Fibroblast of villous mesenchyme (primary cell): ENCODE data around the gene STOX1. TPM values are rescaled to one million over a fixed set of nuclear protein-coding genes. Genes with fewer than 3 reads are reported as not detected.
"Not testable (repeated sequence)": the region's sequence is repeated elsewhere in the genome, so short reads cannot be mapped to it uniquely, and the experiment has no call there.

Experiments used
- DNase-seq: peaks from one replicate; pipeline ENCODE4 v3.0.0-alpha.2; 2010; ENCODE audit warnings: low read depth
- H3K4me3 ChIP-seq: 2 replicates; pipeline ENCODE4 v1.5.1; 2011; ENCODE audit warnings: low read depth, mild to moderate bottlenecking, low read length
- total RNA-seq: library from RNA; depleted of rRNA; stranded (reverse); fragments of >200 nt; gene quantifications from 2 replicates; pipeline ENCODE4 v1.2.3, GENCODE V29; 2012
- TF ChIP-seq, protein P1 (sequence below): IDR thresholded peaks from 2 replicates; pipeline ENCODE4 v1.5.1; 2012; ENCODE audit warnings: low read depth, mild to moderate bottlenecking, low read length; ENCODE audit not compliant: insufficient read depth

Gene STOX1
- total RNA-seq, 1 donor = under 0.01 TPM

DNA sequence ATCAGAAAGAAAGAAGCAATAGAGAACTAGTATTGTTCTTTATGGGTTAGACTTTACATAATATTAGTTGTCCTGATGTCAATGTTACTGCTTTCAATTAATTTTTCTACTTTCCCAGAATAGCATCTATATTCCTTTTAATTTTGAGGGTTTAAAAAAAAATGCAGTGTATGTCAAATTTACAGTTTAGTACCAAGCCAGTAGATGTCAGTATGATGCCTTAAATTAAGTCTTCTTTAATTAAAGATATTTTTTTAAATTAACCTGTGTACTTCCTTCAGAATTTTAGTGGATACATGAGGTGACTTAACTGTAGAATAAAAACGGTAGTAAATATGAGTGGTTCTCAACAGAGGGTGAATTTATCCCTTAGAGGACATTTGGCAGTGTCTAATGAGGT lies 35.2 kb upstream of the STOX1 start:
- H3K4me3 ChIP-seq = no peak overlapping the region
- DNase-seq = peak; percentile 23
- TF ChIP-seq, protein P1, sequence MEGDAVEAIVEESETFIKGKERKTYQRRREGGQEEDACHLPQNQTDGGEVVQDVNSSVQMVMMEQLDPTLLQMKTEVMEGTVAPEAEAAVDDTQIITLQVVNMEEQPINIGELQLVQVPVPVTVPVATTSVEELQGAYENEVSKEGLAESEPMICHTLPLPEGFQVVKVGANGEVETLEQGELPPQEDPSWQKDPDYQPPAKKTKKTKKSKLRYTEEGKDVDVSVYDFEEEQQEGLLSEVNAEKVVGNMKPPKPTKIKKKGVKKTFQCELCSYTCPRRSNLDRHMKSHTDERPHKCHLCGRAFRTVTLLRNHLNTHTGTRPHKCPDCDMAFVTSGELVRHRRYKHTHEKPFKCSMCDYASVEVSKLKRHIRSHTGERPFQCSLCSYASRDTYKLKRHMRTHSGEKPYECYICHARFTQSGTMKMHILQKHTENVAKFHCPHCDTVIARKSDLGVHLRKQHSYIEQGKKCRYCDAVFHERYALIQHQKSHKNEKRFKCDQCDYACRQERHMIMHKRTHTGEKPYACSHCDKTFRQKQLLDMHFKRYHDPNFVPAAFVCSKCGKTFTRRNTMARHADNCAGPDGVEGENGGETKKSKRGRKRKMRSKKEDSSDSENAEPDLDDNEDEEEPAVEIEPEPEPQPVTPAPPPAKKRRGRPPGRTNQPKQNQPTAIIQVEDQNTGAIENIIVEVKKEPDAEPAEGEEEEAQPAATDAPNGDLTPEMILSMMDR = peak; percentile 16

DNA sequence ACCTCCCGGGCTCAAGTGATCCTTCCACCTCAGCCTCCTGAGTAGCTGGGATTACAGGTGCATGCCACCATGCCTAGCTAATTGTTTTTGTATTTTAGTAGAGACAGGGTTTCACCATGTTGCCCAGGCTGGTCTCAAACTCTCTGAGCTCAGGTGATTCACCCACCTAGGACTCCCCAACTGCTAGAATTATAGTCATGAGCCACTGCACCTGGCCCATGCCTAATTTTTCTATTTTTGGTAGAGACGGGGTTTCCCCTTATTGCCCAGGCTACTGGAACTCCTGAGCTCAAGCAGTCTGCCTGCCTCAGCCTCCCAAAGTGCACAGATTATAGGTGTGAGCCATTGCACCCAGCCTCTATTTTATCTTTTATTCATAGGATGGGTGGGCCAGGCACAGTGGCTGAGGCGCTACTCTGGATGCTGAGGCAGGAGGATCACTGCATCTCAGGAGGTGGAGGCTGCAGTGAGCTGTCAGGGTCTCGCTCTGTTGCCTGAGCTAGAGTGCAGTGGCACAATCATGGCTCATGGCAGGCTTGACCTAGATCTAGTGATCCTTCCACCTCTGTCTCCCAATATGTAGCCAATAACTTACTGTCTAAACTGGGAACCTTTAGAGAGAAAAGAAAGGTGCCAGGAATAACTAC lies 31.3 kb upstream of the STOX1 start:
- H3K4me3 ChIP-seq = no peak overlapping the region
- no peak for DNase-seq
- TF ChIP-seq, protein P1 = no peak

DNA sequence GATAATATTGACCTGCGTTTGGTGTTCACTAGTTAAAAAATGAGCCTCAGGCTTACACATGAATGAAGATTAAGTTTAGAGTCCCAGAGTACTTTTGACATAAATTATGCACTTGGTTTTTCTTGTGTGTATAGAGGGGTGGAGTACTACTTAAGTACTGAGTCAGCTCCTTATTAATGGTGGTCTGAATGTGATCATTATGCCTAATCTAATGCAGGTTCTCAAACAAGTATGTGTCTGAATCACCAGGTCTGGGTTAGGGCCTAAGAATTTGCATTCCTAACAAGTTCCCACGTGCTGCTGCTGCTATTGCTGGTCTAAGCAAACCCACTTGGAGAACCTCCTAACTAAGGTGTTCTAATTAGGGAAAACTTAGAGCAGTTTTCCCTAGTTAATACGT lies 30.7 kb upstream of the STOX1 start:
- DNase-seq = no peak
- TF ChIP-seq, protein P1 = no peak
- H3K4me3 ChIP-seq = no peak overlapping the region

DNA sequence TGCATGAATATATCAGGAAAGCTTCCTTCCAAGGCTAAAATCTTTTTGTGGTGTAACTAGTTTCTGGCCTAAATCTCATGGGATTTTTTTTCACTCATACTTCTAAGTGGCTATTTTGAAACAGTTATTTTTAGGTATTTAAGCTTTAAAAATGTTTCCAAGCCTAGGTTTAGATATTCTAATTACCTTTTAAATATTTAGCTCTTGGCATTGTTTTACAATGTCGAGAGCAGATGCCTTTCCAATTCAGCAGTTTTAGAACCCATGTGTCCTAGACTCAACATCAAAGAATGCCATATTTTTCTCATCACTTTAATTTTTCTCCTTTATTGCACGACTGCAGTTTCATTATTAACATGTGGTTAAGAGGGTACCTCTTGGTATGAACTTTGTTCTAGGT lies 27.1 kb upstream of the STOX1 start:
- no peak overlapping the region for H3K4me3 ChIP-seq
- no peak for DNase-seq
- TF ChIP-seq, protein P1 = no peak

DNA sequence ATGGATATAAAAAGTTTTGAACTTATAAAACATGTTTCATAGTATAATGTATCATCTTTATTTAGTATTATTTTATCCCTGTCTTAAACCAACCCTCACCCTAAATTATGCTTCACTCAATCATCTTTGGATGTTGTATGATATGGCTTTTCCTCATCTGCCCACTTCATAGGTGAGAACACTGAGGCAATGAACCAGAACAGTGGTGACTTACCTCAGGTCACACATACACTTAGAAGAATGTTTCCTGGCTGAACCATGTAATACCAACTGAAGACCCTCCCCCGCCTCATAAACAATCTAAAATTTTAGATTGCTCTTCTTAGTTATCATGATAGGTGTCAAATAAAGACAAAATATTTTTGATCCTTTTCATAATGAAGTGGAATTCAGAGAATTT lies 22.6 kb upstream of the STOX1 start:
- TF ChIP-seq, protein P1 = no peak
- no peak for DNase-seq
- H3K4me3 ChIP-seq = no peak overlapping the region

DNA sequence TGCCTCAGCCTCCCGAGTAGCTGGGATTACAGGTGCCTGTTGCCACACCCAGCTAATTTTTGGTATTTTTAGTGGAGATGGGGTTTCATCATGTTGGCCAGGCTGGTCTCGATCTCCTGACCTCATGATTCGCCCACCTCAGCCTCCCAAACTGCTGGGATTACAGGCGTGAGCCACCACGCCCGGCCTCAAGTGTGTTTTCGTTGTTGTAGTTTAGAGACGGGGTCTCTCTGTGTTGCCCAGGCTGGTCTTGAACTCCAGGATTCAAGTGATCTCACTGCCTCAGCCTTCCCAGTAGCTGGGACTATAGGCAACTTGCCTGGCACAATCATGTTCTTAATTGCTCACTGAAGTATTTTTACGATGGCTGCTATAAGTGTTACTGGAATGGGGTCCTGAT lies 16.5 kb upstream of the STOX1 start:
- DNase-seq = not testable (repeated sequence)

DNA sequence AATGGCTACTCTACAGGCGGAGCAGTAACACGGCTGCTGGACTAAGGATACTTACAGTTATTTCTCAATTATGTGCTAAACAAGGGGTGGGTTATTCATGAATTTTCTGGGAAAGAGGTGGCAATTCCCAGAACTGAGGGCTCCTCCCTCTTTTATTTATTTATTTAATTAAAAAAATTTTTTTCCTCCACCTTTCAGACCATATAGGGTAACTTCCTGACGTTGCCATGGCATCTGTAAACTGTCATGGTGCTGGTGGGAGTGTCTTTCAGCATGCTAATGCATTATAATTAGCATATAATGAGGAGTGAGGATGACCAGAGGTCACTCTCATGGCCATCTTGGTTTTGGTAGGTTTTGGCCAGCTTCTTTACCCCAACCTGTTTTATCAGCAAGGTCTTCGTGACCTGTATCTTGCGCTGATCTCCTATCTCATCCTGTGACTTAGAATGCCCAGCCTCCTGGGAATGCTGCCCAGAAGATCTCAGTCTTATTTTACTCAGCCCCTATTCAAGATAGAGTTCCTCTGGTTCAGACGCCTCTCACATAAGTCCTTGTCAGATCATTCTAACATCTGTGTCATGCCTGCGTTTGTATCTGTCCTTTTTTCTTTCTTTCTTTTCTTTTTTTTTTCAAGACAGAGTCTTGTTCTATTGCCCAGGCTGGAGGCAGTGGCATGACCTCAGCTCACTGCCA lies 15.9 kb upstream of the STOX1 start:
- no peak for DNase-seq
- H3K4me3 ChIP-seq = no peak overlapping the region
- TF ChIP-seq, protein P1 = no peak

More for the DNA sequence above, 16.5 kb upstream of the STOX1 start:
- not testable (repeated sequence) for H3K4me3 ChIP-seq
